RWPE1 (cell line): ENCODE results near the gene RPE65.

Experiments
- CTCF ChIA-PET: fragments of 350-600 bp; sonication (Branson Sonifier 250); formaldehyde crosslinking; extraction: SDS; loops from one replicate; lab custom pipeline; 2021; lab: Yijun Ruan, JAX
- POLR2A ChIA-PET: fragments of 400-600 bp; formaldehyde crosslinking; extraction: SDS; loops from one replicate; lab custom pipeline; 2020; ENCODE audit warnings: antibody characterized with exemption; ENCODE audit not compliant: low non-redundant PET; lab: Yijun Ruan, JAX
- DNase-seq: peaks from one replicate; pipeline ENCODE4 v3.0.0; 2012; ENCODE audit warnings: low spot score
- H3K27ac ChIP-seq: fragments of 450-650 bp; 2 replicates; pipeline ENCODE4 v1.5.1; 2017
- CTCF ChIP-seq: fragments of 450-650 bp; conservative IDR thresholded peaks from 2 replicates; pipeline ENCODE4 v1.5.1; 2017; ENCODE audit warnings: low read depth, mild to moderate bottlenecking

Gene RPE65

GRCh38 chr1:68456202-68456601, 6.4 kb upstream of the RPE65 start:
- TF ChIP-seq CTCF: no peak
- no peak overlapping the region for H3K27ac ChIP-seq
- ChIA-PET POLR2A (no interaction called here), CTCF (no interaction called here)
- no peak for DNase-seq

GRCh38 chr1:68454534-68454933, 4.8 kb upstream of the RPE65 start:
- no peak for TF ChIP-seq CTCF
- DNase-seq: no peak
- POLR2A ChIA-PET: no interaction called here
- CTCF ChIA-PET: interaction anchor here (0.6 kb wide), 1 partner anchor 94 kb away, joined by 3 read pairs; no protein-coding TSS in a partner anchor
- H3K27ac ChIP-seq: no peak overlapping the region

- POLR2A ChIA-PET: no interaction called here
- DNase-seq: peak; percentile 32
- CTCF ChIA-PET: no interaction called here
Measured at GRCh38 chr1:68453060-68453670, 3.4 kb upstream of the RPE65 start.

GRCh38 chr1:68448365-68448764, 1.4 kb downstream of the RPE65 start:
- no peak overlapping the region for H3K27ac ChIP-seq
- TF ChIP-seq CTCF: no peak
- ChIA-PET POLR2A (no interaction called here), CTCF (interaction anchor here (1.5 kb wide), 1 partner anchor 328 kb away, joined by 3 read pairs; no protein-coding TSS in a partner anchor)
- DNase-seq: no peak

More at GRCh38 chr1:68453060-68453670, 3.4 kb upstream of the RPE65 start:
- no peak overlapping the region for H3K27ac ChIP-seq
- TF ChIP-seq CTCF: no peak

DNA sequence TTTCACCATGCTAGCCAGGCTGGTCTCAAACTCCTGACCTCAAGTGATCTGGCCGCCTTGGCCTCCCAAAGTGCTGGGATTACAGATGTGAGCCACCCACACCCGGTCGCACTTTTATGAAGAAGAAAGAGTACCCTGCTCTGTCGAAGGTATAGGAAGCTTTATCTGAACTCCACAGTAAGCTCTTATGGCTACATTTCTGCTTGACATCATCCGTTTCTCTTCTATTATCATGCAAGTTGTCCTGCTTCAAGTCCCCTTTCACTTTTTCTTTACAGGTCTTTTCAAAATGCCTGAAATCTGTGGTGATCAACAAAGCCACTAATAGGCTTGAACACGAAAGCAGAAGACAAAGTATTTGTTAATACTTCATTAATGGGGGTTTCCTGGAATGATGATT, 4.0 kb downstream of the RPE65 start:
- H3K27ac ChIP-seq: no peak overlapping the region
- ChIA-PET POLR2A (no interaction called here), CTCF (no interaction called here)
- TF ChIP-seq CTCF: no peak
- no peak for DNase-seq

- ChIA-PET POLR2A (no interaction called here), CTCF (interaction anchor here (0.5 to 2.2 kb wide), 10 partner anchors 15 to 1713 kb away, joined by 3 to 14 read pairs (median 3); no protein-coding TSS in a partner anchor)
- H3K27ac ChIP-seq: no peak overlapping the region
- peak; percentile 64 for DNase-seq
- peak; percentile 40; the same call in 1 of the 2 replicates for TF ChIP-seq CTCF
Measured at GRCh38 chr1:68442822-68443556, 6.8 kb downstream of the RPE65 start.
